ENCODE measurements around the gene MTG1. TPM values are rescaled to one million over a fixed set of nuclear protein-coding genes. Genes with fewer than 3 reads are reported as not detected.

The MTG1 gene
- total RNA-seq, 1 experiment from 2014 or later = 83.3 TPM

- no peaks in the 10 kb centered on the region for H3K27me3 ChIP-seq (replicated peaks; ENCODE audit: insufficient read depth, low read depth, low read length, poor library complexity)
- CTCF ChIA-PET = no interaction called here
- POLR2A ChIA-PET (ENCODE audit: low non-redundant PET) = no interaction called here
- peak overlapping the region; percentile 87 for H3K27ac ChIP-seq (ENCODE audit: low read depth, low read length, poor library complexity, severe bottlenecking)
- H3K9me3 ChIP-seq (ENCODE audit: low read depth, low read length, poor library complexity, severe bottlenecking) = no peaks in the 10 kb centered on the region
- H3K4me3 ChIP-seq (ENCODE audit: low read depth, low read length, poor library complexity, severe bottlenecking) = peak overlapping the region; percentile 84
- no peak for DNase-seq (ENCODE audit: low spot score)
- peaks cover 4% of the 10 kb centered on the region for H3K4me1 ChIP-seq (ENCODE audit: insufficient read depth, low read length, poor library complexity, severe bottlenecking)
- H3K36me3 ChIP-seq (ENCODE audit: insufficient read depth, low read length, poor library complexity, severe bottlenecking) = peaks cover 34% of the 10 kb centered on the region
- BruUV-seq (replicated peaks) = TSS peak; percentile 47
- intact Hi-C loops (cut with micrococcal nuclease; ENCODE audit: unreplicated experiment) = no loop called here
- TF ChIP-seq EZH2 (IDR thresholded peaks at IDR 0.05; ENCODE audit: borderline replicate concordance, low read depth, low read length, poor library complexity, severe bottlenecking) = no peak
- TF ChIP-seq CTCF (conservative IDR thresholded peaks at IDR 0.05; ENCODE audit: low read depth, low read length) = no peak
Observed at GRCh38 chr10:133394801-133395221, 854 bp downstream of the MTG1 start.

GRCh38 chr10:133396035-133396624 is 2.2 kb downstream of the MTG1 start:
- CTCF ChIA-PET = no interaction called here
- H3K4me3 ChIP-seq (ENCODE audit: low read depth, low read length, poor library complexity, severe bottlenecking) = no peak overlapping the region
- peaks cover 4% of the 10 kb centered on the region for H3K4me1 ChIP-seq (ENCODE audit: insufficient read depth, low read length, poor library complexity, severe bottlenecking)
- DNase-seq (ENCODE audit: low spot score) = no peak
- no peaks in the 10 kb centered on the region for H3K9me3 ChIP-seq (ENCODE audit: low read depth, low read length, poor library complexity, severe bottlenecking)
- H3K27me3 ChIP-seq (replicated peaks; ENCODE audit: insufficient read depth, low read depth, low read length, poor library complexity) = no peaks in the 10 kb centered on the region
- TF ChIP-seq EZH2 (IDR thresholded peaks at IDR 0.05; ENCODE audit: borderline replicate concordance, low read depth, low read length, poor library complexity, severe bottlenecking) = no peak
- no peak for TF ChIP-seq CTCF (conservative IDR thresholded peaks at IDR 0.05; ENCODE audit: low read depth, low read length)
- peaks cover 40% of the 10 kb centered on the region for H3K36me3 ChIP-seq (ENCODE audit: insufficient read depth, low read length, poor library complexity, severe bottlenecking)
- POLR2A ChIA-PET (ENCODE audit: low non-redundant PET) = no interaction called here
- no TSS peak for BruUV-seq (replicated peaks)
- intact Hi-C loops (cut with micrococcal nuclease; ENCODE audit: unreplicated experiment) = no loop called here
- H3K27ac ChIP-seq (ENCODE audit: low read depth, low read length, poor library complexity, severe bottlenecking) = no peak overlapping the region

GRCh38 chr10:133397938-133398337 is 4.0 kb downstream of the MTG1 start:
- TF ChIP-seq EZH2 (IDR thresholded peaks at IDR 0.05; ENCODE audit: borderline replicate concordance, low read depth, low read length, poor library complexity, severe bottlenecking) (no peak), CTCF (conservative IDR thresholded peaks at IDR 0.05; ENCODE audit: low read depth, low read length) (no peak)
- ChIA-PET CTCF (no interaction called here), POLR2A (ENCODE audit: low non-redundant PET) (no interaction called here)
- Histone ChIP-seq H3K27ac (ENCODE audit: low read depth, low read length, poor library complexity, severe bottlenecking) (no peak overlapping the region), H3K4me1 (ENCODE audit: insufficient read depth, low read length, poor library complexity, severe bottlenecking) (peaks cover 4% of the 10 kb centered on the region), H3K9me3 (ENCODE audit: low read depth, low read length, poor library complexity, severe bottlenecking) (no peaks in the 10 kb centered on the region), H3K36me3 (ENCODE audit: insufficient read depth, low read length, poor library complexity, severe bottlenecking) (peaks cover 57% of the 10 kb centered on the region), H3K27me3 (replicated peaks; ENCODE audit: insufficient read depth, low read depth, low read length, poor library complexity) (no peaks in the 10 kb centered on the region), H3K4me3 (ENCODE audit: low read depth, low read length, poor library complexity, severe bottlenecking) (no peak overlapping the region)
- intact Hi-C loops (cut with micrococcal nuclease; ENCODE audit: unreplicated experiment) = no loop called here
- BruUV-seq (replicated peaks) = no TSS peak
- DNase-seq (ENCODE audit: low spot score) = no peak
